Stimulated activated CD4-positive, alpha-beta T cell treated with anti-CD3 and anti-CD28 coated beads, Interleukin-1b, Interleukin-23, amount 100 ng/mL, for 24 hours (primary cell): ENCODE results near the gene KLHL18.
"Not testable (repeated sequence)": the region's sequence is repeated elsewhere in the genome, so short reads cannot be mapped to it uniquely, and the experiment has no call there.

Experiments used
- DNase-seq, 4 experiments: peaks; one replicate each; pipeline ENCODE4 v3.0.0-alpha.2; 2020; ENCODE audit warnings: low read depth in 4 of 4, low spot score in 1 of 4

The KLHL18 gene

GRCh38 chr3:47313341-47314055 is 30.8 kb downstream of the KLHL18 start:
- no peak for DNase-seq

GRCh38 chr3:47314056-47314764 is 31.5 kb downstream of the KLHL18 start:
- DNase-seq = no peak

- no peak for DNase-seq
Measured at GRCh38 chr3:47315069-47315647, 32.4 kb downstream of the KLHL18 start.

- DNase-seq = not testable (repeated sequence)
Measured at GRCh38 chr3:47316151-47316550, 33.4 kb downstream of the KLHL18 start.

GRCh38 chr3:47318916-47319315 is 36.2 kb downstream of the KLHL18 start:
- no peak for DNase-seq

GRCh38 chr3:47319956-47320355 is 37.2 kb downstream of the KLHL18 start:
- no peak for DNase-seq

- DNase-seq = no peak
Measured at GRCh38 chr3:47323431-47324277, 40.9 kb downstream of the KLHL18 start.

GRCh38 chr3:47324278-47324865 is 41.6 kb downstream of the KLHL18 start:
- DNase-seq = peak in 1 of 4 experiments; percentile 6

- DNase-seq = no peak
Measured at GRCh38 chr3:47333907-47334306, 51.2 kb downstream of the KLHL18 start.

- DNase-seq = no peak
Measured at GRCh38 chr3:47337656-47338055, 54.9 kb downstream of the KLHL18 start.

GRCh38 chr3:47339951-47340350 is 57.2 kb downstream of the KLHL18 start:
- no peak for DNase-seq

- DNase-seq = no peak
Measured at GRCh38 chr3:47340866-47341265, 58.1 kb downstream of the KLHL18 start.

- no peak for DNase-seq
Measured at GRCh38 chr3:47342151-47342550, 59.4 kb downstream of the KLHL18 start.

- no peak for DNase-seq
Measured at GRCh38 chr3:47342812-47343211, 60.1 kb downstream of the KLHL18 start.

- no peak for DNase-seq
Measured at GRCh38 chr3:47343471-47343971, 60.8 kb downstream of the KLHL18 start.

GRCh38 chr3:47344971-47345370 is 62.2 kb downstream of the KLHL18 start:
- DNase-seq = no peak

- DNase-seq = no peak
Measured at GRCh38 chr3:47347217-47347801, 64.6 kb downstream of the KLHL18 start.

GRCh38 chr3:47348411-47349154 is 65.8 kb downstream of the KLHL18 start:
- no peak for DNase-seq

- DNase-seq = no peak
Measured at GRCh38 chr3:47355010-47355409, 72.3 kb downstream of the KLHL18 start.

GRCh38 chr3:47356201-47356600 is 73.5 kb downstream of the KLHL18 start:
- no peak for DNase-seq
